GM18873 (cell line): Measurements from ENCODE around the gene TMEM187.

Source experiments
- ATAC-seq: cut with Tn5 transposase; IDR thresholded peaks from one replicate; pipeline ENCODE4 v1.9.1; 2021; ENCODE audit warnings: mild to moderate bottlenecking, moderate library complexity, moderate number of reproducible peaks; ENCODE audit not compliant: unreplicated experiment, low FRiP score

TMEM187 gene, protein sequence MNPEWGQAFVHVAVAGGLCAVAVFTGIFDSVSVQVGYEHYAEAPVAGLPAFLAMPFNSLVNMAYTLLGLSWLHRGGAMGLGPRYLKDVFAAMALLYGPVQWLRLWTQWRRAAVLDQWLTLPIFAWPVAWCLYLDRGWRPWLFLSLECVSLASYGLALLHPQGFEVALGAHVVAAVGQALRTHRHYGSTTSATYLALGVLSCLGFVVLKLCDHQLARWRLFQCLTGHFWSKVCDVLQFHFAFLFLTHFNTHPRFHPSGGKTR

DNA sequence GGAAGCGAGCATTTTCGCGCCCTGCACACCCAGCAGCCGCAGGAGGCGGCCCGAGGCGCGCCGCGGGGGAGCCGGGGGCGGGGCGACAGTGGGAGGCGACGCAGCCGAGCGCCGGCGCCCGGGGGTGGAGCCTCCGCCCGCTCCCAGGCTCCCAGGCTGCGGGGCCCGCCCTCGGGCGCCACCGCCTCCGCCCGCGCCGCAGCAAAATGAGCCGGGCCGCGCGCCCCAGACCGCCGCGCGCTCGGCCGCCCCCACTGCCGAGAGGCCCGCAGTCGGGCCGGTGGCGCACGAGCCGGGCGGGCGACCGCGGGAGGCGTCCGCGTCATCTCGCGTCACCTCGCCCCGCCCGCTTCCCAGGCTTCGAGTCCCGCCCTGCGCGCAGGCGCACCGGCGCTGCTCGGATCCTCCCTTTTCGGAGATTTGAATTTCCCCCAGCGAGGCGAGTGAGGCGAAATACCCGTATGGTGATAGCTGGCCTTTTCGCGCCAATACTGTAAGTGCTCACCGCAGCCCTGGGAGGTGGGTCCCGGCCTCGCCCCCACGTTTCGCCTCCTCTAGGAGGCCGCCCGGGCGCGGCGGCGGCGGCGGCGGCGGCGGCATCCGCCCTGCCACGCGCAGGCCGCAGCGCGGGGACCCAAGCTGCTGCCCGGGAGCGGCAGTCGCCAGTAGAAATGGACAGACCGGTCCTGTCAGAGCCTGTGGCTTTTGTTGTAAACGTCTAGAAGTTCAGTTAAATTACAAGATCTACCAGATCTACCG is at the start of gene TMEM187:
TSS of gene TMEM187 (plus strand) at position 387 of the 759 bp plus-strand sequence. CDS start 9,309 bp downstream, outside the sequence.
- peak; percentile 37 for ATAC-seq

DNA sequence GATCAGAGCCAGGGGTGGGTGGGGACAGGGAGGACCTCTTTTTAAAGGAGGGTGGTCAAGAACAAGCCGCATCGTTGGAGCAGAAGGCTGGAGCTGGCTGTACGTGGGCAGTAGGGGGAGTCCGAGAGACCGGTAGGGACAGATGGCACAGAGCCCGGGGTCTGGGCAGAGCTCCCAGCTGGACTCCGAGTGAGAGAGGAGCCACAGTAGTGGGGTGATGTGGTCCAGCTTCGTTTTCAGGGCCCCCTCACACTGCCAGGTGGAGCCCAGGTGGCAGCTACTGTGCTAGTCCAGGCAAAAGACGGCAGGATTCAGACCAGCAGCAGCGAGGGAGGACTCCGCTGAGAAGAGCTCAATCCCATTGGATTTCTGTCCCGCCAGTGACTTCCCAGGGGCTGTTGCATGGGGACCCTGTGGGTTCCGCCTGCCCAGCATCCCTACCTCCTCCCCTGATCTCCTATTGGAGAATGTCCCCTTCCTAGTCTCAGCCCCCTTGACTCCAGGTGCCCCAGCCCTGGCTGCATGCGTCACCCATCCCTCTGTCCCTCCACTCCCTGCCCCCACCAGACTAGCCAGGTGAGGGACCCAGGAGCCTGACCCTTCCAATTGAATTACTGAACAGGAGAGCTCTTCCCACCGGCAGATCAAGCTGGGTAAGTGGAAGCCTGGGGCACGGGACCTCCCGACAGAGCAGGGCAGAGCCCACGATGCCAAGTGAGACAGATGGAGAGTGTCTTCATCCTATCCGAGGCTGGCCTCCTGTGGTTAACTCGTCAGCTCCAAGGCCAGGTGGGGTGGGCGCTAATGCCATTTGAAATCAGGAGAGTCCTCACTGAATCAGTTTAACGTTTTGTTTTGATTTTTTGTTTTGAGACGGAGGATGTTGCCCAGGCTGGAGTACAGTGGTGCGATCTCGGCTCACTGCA is 49.4 kb upstream of the TMEM187 start:
- no peak for ATAC-seq

DNA sequence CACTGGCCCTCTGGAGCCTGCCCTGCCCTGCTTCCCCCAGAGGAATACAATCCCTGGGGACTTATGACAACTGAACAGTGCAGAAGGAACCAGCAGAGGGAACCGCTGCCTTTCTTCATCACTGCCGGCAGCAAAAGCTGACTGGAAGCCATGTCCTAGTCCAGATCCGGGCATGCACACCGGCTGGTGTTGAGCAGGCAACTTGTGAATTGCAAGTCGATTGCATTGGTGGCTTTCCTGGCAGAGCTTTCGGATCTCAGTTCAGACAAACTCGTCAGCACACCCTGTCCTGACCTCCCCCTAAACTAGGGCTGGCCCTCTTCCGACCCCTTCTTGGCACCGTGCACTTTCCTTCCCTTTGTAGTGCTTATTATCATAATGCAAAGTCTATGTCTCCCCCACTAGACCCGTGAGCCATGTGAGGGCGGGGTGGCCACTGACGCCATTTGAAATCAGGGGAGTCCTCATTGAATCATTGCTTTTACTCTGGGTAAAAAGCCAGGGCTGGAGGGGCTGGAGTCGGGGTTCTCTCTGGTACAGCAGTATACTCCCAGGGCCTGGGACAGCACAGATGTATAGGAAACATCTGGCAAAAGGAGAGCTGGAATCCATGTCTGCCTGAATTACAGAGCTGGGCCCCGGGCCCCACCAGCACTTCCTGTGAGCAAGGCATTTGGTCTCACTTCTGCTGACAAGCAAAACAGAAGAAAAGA is 48.2 kb upstream of the TMEM187 start:
- no peak for ATAC-seq

DNA sequence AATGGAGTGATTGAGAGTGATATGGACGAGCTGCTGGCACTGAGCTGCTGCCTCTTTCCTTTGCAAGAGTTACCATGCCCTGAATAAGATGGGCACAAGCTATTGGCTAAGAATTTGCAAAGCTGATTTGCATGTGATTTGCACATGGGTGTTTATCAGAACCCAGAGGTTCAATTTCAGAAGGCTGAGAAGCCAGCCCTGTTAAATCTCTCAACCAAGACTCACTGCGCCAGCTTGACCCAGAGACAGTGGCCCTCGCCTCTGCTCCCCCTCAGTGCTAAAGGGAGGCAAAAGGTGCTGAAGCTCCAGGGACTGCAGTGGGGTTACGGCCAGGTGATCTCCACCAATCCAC is 47.2 kb upstream of the TMEM187 start:
- no peak for ATAC-seq

DNA sequence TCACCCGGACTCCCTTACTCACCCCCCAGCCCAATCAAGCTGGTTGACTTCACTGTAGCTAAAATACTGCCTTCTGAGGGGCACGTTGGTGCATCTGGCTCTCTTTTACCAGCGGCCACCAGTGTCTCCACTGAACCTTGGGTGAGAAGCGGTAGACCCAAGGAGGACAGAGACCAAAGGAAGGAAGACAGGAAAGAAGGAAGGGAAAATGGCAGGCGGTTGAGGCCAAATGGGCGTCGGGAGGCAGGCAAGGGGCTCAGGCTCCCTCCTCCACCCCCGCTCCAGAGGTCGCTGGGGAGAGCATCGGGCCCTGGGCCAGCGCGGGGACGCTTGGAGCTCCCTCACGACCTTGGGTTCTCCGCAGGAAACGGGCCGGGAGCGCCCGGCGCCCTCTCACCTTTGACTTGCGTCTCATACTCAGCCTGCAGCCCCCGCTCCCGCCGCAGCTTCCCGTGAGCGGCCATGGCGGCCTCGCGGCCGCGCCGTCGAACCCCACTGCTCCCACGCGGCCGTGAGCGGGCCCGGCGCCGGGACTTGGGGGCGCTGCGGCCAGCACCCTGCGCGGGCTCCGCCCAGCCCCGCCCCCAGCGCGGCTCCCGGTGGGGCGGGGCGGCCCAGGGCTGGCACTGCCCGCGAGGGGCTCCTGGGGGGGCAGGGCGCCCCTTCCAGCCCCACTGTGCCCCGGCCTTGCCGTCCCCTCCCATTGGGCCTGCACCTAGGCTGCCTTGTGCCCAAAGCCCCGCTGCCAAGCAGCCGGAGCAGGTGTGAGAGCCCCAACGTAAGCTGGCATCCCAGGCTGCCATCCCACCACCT is 46.6 kb upstream of the TMEM187 start, which contains the start of gene ARHGAP4:
TSS of gene ARHGAP4 (minus strand) at position 526 of the 813 bp plus-strand sequence. CDS start at position 464, 62 bp downstream.
- ATAC-seq: peak; percentile 1

DNA sequence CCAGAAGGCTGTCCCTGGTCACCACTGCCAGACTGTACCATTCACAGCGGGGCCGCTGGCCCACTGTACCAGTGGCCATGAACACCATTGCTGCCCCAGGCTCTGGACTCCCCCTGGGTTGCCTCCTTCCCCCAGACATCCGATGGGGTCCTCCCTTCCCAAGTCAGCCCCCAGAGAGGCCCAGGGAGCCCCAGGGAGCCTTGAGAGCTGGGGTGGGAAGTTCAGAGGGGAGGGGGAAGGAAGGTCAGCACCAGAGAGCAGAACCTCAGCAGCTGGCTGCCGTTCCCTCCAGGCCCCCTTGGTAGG is 46.0 kb upstream of the TMEM187 start:
- ATAC-seq: peak; percentile 7

DNA sequence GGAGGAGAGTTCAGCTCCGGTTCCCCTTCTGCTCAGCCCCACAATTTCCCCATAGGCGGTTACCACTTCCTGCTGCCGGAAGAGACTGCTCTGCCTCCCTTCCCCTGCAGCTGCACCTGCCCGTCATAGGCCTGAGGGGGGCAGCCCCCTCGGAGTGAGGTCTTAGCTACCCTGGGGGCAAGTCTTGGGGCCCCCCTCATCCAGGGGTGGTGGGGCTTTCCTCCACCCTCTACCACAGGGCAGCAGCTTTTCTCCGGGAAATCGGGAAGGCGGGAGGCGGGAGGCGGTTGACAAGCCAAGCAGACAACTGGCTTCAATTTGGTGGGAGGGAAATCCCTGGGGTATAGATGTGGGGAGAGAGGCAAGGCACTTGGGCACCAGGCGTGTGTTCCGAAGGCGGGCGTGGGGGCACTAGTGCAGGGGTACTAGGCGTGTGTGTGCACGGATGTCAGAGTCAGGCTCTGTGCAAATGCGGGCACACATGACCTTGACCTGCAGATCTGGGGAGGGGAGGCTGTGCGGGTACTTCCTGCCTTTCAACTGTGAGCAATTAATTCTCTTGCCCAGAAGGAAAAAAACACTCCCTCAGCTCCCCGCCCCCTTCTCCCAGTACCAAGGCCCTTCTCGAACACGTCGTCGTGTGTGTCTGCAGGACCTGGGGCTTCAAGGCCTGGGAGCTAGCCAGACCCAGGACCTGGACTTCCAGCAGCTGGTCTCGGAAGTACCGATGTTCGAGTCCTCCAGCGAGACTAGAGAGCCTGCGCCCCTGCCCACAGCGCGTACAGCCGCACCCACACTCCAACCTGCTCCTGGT is 45.5 kb upstream of the TMEM187 start:
- ATAC-seq: peak; percentile 56

DNA sequence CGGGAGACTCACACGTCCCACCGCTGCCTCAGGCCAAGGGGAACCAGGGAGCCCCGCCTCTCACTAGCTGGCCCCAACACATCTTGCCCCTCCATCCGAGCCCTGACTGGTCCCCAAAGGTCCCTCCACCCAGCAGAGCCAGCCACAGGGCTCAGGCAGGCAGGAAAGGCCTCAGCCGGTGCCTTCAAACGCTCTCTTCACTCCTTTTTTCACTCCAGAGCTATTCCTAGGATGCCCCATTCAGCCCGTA is 45.0 kb upstream of the TMEM187 start:
- ATAC-seq: no peak

DNA sequence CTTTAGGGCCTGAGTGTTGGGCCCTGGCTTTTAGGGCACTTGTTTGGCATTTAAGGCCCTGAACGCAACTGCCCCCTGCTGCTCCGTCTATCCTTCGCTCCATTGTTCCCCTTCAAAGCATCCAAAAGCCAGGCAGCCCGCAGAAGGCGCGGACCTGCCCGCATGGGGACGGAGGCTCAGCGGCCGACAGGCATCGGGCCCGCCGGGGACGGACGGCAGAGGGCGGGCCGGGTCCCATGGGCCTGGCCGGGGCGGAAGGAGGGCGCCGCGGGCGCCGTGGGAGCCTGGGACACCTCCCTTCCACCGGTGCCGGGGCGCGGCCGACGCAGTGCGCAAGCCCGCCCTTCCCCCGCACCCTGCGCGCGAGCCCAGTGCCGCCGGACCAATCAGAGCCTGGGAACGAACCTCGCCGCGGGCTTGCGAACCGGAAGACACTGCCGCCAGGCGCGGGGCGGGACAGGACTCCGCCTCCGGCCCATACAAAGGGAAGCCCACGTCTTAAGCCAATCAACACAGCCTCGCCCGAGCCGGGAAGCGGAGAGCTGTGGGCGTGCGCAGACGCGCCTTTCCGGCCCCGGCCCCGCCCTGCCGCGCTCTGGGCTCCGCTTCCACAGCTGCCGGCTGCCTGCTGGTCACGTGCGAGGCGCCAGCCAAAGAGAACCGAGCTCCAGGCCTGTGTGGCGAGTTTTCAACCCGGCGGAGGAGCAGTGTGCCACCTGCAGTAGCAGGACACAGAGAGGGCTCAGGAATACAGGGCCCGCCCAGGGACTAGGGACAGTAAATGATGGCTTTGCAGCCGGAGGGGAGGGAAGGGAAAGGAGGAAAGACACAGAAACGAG is 44.4 kb upstream of the TMEM187 start:
- ATAC-seq: peak; percentile 46

DNA sequence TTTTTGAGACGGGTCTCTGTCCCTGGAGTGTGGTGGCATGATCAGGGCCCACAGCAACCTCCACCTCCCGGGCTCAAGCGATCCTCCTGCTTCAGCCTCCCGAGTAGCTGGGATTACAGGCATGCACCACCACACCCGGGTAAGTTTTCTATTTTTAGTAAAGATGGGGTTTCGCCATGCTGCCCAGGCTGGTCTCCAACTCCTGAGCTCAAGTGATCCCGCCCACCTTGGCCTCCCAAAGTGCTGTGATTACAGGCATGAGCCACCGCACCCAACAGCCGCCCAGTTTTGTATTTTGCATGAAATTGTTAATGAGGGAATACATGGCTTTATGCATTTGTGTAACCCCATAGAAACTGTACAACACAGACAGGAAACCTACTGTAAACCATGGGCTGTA is 43.7 kb upstream of the TMEM187 start:
- no peak for ATAC-seq

DNA sequence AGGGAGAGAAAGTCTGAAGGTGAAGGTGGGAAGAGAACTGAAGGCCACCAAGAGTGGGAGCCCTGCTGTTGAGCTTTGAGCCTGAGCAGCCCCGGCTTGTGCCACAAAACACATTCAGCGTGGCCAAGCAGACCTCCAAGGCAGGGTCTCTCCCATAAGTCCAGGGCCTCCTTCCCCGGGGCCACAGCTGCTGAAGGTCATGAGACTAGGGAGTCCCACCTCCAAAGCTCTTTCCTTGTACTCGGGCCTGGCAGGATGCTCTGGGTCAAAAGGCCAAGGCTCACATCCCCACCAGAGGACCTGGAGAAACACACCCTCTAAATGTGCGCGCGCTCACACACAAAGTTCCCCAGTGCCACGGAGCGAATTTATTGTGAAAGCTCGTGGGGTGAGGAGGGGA is 43.0 kb upstream of the TMEM187 start:
- no peak for ATAC-seq

DNA sequence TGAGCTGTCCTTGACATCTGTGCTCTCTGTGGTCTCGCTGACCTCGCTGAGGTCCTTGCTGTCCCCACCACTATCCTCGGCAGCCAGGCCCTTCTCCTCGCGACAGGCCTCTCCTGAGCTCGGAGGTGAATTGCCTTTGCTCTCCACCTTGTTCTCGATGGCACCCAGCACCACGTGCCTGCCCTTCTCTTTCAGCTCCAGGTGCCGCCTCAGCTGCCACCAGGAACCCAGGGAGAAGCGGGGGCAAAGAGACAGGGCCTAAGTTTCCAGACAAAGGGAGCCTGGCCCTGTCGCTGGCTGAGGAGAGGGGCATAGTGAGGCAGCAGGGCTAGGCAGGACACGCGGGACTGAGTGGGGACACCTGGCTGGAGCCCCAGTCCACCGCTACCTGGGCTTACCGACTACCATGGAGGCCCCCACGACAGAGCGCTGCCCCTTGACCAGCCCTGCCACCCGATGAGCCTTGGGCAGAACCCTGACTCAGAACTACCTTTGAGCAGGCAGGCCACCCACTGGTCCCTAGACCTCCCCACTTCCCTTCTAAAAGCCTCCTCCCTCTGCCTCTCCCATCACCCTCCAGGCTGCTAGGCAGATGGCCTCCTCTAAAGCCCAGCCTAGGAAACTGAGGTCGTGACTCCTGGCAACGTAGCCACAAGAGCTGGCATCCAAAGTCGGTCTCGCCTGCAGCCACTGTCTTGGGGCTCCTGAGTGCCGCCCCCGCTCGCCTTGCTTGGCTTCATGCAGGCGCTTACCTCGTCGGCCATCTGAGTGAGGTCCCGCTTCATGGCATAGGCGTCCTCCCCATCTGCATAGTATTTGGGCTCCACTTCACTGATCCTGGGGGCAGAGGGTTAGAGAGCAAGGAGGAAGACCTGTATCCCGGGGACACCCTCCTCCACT is 42.3 kb upstream of the TMEM187 start:
- no peak for ATAC-seq

DNA sequence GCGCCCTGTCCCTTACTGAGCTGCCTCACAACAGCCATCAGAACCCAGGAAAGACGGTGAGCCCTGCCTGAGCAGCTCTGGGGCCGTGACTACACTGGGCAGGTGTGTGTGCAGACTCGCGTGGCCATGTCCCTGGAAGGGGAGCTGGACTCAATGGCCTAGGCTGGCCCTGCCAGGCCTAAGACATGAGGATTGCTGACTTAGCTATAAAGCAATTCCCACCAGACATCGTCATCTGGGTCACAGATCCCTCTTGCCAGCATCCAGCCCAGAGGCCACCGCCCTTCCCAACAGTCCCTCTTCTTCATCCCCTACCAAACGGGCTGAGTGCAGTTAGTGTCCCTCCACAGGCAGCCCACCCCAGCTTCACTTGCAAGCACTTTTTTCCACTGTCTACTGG is 41.4 kb upstream of the TMEM187 start:
- no peak for ATAC-seq

DNA sequence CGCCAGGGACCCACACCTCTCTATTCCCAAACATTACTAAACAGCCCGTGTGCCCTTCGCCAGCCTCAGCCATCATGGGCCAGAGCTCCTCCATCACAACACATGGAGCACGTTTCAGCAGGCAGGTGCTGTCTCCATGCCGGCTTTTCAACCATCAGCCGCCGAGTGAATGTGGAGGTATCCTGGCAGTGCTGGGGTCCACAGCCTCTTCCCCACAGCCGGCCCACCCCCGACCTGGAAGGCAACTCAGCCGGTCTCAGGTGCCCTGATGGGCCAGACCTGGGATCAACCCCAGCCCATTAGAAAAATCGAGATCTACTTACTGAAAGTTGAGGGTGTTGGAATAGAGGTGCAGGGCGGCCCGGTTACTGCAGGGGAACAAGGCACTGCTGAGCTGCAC is 40.8 kb upstream of the TMEM187 start:
- no peak for ATAC-seq

DNA sequence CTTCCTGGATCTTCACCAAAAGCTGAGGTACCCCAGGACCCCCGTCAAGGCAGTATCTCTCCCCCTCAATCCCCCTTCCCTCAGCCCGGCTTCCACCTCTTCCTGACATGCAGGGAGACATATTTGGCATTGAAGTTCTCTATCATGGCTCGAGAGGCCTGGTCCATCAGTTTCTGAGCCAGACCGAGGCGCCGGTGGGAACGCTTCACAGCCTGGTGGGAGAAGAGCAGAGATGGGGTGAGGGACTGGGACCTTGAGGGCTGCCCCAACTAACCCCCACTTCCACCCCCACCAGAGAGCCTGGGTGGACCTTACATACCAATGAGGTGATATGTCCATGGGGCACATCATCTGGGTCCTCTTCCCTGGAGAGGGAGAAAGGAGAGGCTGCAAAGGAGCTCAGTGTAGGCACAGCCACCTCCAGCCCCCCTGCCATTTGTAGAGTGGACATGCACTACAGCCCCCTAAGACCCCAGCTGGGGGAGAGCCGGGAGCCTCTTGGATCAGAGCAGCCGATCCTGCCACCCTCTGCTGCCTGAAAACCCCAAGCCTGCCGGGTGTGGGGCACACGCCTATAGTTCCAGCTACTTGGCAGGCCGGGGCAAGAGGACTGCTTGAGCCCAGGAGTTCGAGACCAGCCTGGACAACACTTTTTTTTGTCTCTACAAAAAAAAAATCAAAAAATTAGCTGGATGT is 40.2 kb upstream of the TMEM187 start:
- no peak for ATAC-seq

DNA sequence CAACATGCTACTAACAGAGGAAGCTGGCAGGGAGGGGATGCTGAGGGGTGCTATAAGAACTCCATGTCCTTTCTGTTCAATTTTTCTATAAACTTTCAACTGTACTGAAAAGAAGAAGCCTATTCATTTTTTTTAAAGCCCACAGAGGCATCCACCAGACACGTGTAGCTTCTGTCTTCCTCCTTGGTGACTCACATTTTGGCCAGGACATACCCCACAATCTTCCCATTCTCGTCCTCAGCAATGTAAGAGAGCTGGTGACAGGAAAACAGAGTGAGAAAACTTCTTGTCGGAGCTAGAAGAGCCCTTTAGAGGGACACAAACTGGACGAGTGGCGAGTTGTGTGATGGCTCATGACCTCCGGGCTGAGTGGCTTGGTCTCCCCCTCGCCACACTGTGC is 38.8 kb upstream of the TMEM187 start:
- no peak for ATAC-seq
